Hematopoietic multipotent progenitor cell treated with erythropoietin and hydrocortisone succinate and interleukin-3 and kit ligand, for 15 days (in vitro differentiated cells): Measurements from ENCODE around the gene BEST4.
"Not testable (repeated sequence)": the region's sequence is repeated elsewhere in the genome, so short reads cannot be mapped to it uniquely, and the experiment has no call there.

Experiments used
- DNase-seq: peaks from one replicate; pipeline ENCODE4 v3.0.0-alpha.2; 2015; ENCODE audit warnings: low spot score

The BEST4 gene

GRCh38 chr1:44777969-44778635 is 9.9 kb downstream of the BEST4 start:
- no peak for DNase-seq

GRCh38 chr1:44777547-44777946 is 10.4 kb downstream of the BEST4 start:
- no peak for DNase-seq

- DNase-seq, result no peak
Observed at GRCh38 chr1:44776730-44777068, 11.3 kb downstream of the BEST4 start.

- DNase-seq, result no peak
Observed at GRCh38 chr1:44775930-44776729, 11.8 kb downstream of the BEST4 start.

- peak; percentile 94 for DNase-seq
Observed at GRCh38 chr1:44775078-44775929, 12.7 kb downstream of the BEST4 start, which contains the start of gene RPS8. Gene RPS8, plus strand, starts transcription at chr1:44775540. Its CDS starts 57 bp downstream, at chr1:44775597.

- not testable (repeated sequence) for DNase-seq
Observed at GRCh38 chr1:44766421-44766820, 21.5 kb downstream of the BEST4 start.

- DNase-seq, result no peak
Observed at GRCh38 chr1:44760876-44761275, 27.1 kb downstream of the BEST4 start.

- DNase-seq, result no peak
Observed at GRCh38 chr1:44759077-44759476, 28.9 kb downstream of the BEST4 start.

GRCh38 chr1:44757420-44757819 is 30.6 kb downstream of the BEST4 start:
- no peak for DNase-seq

- DNase-seq, result no peak
Observed at GRCh38 chr1:44747878-44748277, 40.1 kb downstream of the BEST4 start.

GRCh38 chr1:44743211-44743610 is 44.8 kb downstream of the BEST4 start:
- peak; percentile 41 for DNase-seq

GRCh38 chr1:44740179-44740617 is 47.8 kb downstream of the BEST4 start:
- no peak for DNase-seq

- peak; percentile 98 for DNase-seq
Observed at GRCh38 chr1:44739307-44740178, 48.4 kb downstream of the BEST4 start, which contains the start of gene KIF2C. Gene KIF2C, plus strand, starts transcription at chr1:44739837. Its CDS starts 96 bp downstream, at chr1:44739933.

GRCh38 chr1:44738953-44739306 is 49.0 kb downstream of the BEST4 start:
- not testable (repeated sequence) for DNase-seq

- no peak for DNase-seq
Observed at GRCh38 chr1:44735992-44736391, 52.0 kb downstream of the BEST4 start.

GRCh38 chr1:44733784-44734183 is 54.2 kb downstream of the BEST4 start:
- DNase-seq, result no peak
